Hepatocyte (in vitro differentiated cells): ENCODE data around the gene IFNL3. TPM values are rescaled to one million over a fixed set of nuclear protein-coding genes. Genes with fewer than 3 reads are reported as not detected.

Source experiments
- DNase-seq: peaks from one replicate; pipeline ENCODE4 v3.0.0-alpha.2; 2016; ENCODE audit warnings: low spot score
- H2AFZ ChIP-seq: fragments of 200-600 bp; sonication (generic); 2 replicates; pipeline ENCODE4 v1.6.0; 2016; ENCODE audit warnings: antibody characterized with exemption, mild to moderate bottlenecking
- H3K27ac ChIP-seq: fragments of 200-600 bp; sonication (generic); 2 replicates; pipeline ENCODE4 v1.5.1; 2016; ENCODE audit warnings: mild to moderate bottlenecking
- H3K27me3 ChIP-seq: fragments of 200-600 bp; sonication (generic); 2 replicates; pipeline ENCODE4 v1.6.1; 2016
- H3K36me3 ChIP-seq: fragments of 200-600 bp; sonication (generic); replicated peaks from 2 replicates; pipeline ENCODE4 v1.5.1; 2016; ENCODE audit warnings: low read depth; ENCODE audit not compliant: insufficient read depth
- H3K4me1 ChIP-seq: fragments of 200-600 bp; sonication (generic); 2 replicates; pipeline ENCODE4 v1.5.1; 2016; ENCODE audit warnings: mild to moderate bottlenecking, moderate library complexity; ENCODE audit not compliant: insufficient read depth
- H3K4me2 ChIP-seq: fragments of 200-600 bp; sonication (generic); 2 replicates; pipeline ENCODE4 v1.6.0; 2016
- H3K4me3 ChIP-seq: fragments of 200-600 bp; sonication (generic); 2 replicates; pipeline ENCODE4 v1.5.1; 2016; ENCODE audit warnings: mild to moderate bottlenecking
- H3K79me2 ChIP-seq: fragments of 200-600 bp; sonication (generic); 2 replicates; pipeline ENCODE4 v1.6.0; 2017; ENCODE audit warnings: mild to moderate bottlenecking
- H3K9me2 ChIP-seq: fragments of 200-600 bp; sonication (generic); replicated peaks from 2 replicates; pipeline ENCODE4 v1.6.0; 2017; ENCODE audit warnings: mild to moderate bottlenecking; ENCODE audit not compliant: insufficient read depth
- H3K9me3 ChIP-seq: fragments of 200-600 bp; sonication (generic); 2 replicates; pipeline ENCODE4 v1.5.1; 2016; ENCODE audit warnings: low read depth, mild to moderate bottlenecking
- H4K20me1 ChIP-seq: fragments of 200-600 bp; sonication (generic); 2 replicates; pipeline ENCODE4 v1.6.0; 2016; ENCODE audit warnings: mild to moderate bottlenecking; ENCODE audit not compliant: insufficient read depth, poor library complexity, severe bottlenecking
- EZH2 ChIP-seq: fragments of 200-600 bp; sonication (generic); IDR thresholded peaks from 2 replicates; pipeline ENCODE4 v1.6.1; 2016; ENCODE audit warnings: antibody characterized with exemption, mild to moderate bottlenecking, borderline replicate concordance
- EZH2phosphoT487 ChIP-seq: fragments of 200-600 bp; sonication (generic); IDR thresholded peaks from one replicate; pipeline ENCODE4 v1.6.1; 2018; ENCODE audit warnings: antibody characterized with exemption, mild to moderate bottlenecking, low read depth, moderate library complexity; ENCODE audit not compliant: unreplicated experiment, severe bottlenecking
- WGBS: methylation state at CpG from one replicate; pipeline ENCODE4 v1.1.6; 2016; ENCODE audit warnings: low lambda C conversion rate; ENCODE audit errors: missing lambda C conversion rate; 5-methylcytosine and 5-hydroxymethylcytosine counted together
- polyA plus RNA-seq: library from polyadenylated mRNA; unstranded; fragments of >200 nt; fragmentation: Nextera tagmentation; extraction: Ambion mirVana; gene quantifications from 2 replicates; pipeline ENCODE4 v1.2.1, GENCODE V29; 2016
- total RNA-seq: library from RNA; depleted of rRNA; stranded (reverse); fragments of >200 nt; gene quantifications from 2 replicates; pipeline ENCODE4 v1.2.3, GENCODE V29; 2014
- TF ChIP-seq, protein P1 (sequence below): fragments of 200-600 bp; sonication (generic); IDR thresholded peaks from 2 replicates; pipeline ENCODE4 v1.5.1; 2016; ENCODE audit warnings: antibody characterized with exemption, mild to moderate bottlenecking; ENCODE audit not compliant: poor library complexity

IFNL3 gene
- total and polyA plus RNA-seq, 2 experiments from 2014 or later: not detected

DNA sequence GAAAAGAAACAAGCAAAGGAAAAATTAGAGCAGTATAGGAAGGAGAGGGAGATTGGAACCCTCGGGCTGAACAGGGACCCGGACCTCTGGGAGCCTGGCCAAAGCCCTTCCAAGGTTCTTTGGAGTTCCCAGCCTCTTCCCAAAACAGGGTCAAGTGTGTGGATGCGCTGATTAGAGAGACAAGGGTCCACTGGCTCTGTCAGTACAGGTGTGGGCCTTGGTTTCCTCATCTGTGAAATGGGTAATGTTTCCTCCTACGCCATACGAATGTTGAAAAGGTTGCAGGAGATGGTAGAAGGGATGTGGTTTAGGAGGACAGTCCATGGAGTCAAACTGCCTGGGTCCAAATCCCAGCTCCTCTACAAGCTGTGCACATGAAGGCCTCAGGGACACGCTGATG lies 38.7 kb downstream of the IFNL3 start:
- Histone ChIP-seq H3K4me3 (no peak overlapping the region), H3K79me2 (no peaks in the 10 kb centered on the region), H3K4me1 (no peaks in the 10 kb centered on the region), H3K27me3 (no peaks in the 10 kb centered on the region), H3K9me2 (no peaks in the 10 kb centered on the region), H3K36me3 (no peaks in the 10 kb centered on the region), H4K20me1 (no peaks in the 10 kb centered on the region), H2AFZ (no peak overlapping the region), H3K27ac (no peak overlapping the region), H3K4me2 (no peak overlapping the region), H3K9me3 (no peaks in the 10 kb centered on the region)
- no peak for TF ChIP-seq EZH2
- no peak for TF ChIP-seq EZH2phosphoT487
- TF ChIP-seq, protein P1, sequence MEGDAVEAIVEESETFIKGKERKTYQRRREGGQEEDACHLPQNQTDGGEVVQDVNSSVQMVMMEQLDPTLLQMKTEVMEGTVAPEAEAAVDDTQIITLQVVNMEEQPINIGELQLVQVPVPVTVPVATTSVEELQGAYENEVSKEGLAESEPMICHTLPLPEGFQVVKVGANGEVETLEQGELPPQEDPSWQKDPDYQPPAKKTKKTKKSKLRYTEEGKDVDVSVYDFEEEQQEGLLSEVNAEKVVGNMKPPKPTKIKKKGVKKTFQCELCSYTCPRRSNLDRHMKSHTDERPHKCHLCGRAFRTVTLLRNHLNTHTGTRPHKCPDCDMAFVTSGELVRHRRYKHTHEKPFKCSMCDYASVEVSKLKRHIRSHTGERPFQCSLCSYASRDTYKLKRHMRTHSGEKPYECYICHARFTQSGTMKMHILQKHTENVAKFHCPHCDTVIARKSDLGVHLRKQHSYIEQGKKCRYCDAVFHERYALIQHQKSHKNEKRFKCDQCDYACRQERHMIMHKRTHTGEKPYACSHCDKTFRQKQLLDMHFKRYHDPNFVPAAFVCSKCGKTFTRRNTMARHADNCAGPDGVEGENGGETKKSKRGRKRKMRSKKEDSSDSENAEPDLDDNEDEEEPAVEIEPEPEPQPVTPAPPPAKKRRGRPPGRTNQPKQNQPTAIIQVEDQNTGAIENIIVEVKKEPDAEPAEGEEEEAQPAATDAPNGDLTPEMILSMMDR: no peak
- 92% methylated on average over 6 of the region's 6 CpGs for WGBS
- DNase-seq: no peak

DNA sequence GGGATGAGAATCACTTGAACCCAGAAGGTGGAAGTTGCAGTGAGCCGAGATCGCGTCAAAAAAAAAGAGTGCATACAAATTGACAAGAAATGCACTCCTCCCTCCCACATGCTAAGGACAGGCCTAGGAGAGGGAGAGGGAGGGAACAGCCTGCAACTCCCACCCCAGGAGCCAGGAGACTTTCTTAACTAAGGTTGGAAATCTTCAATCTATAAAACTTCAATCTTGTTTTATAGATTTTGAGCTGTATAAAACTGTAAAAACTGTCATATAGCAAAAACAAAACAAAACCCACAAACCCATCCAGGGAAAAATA lies 39.4 kb downstream of the IFNL3 start:
- Histone ChIP-seq H3K27me3 (no peaks in the 10 kb centered on the region), H3K4me3 (no peak overlapping the region), H3K4me1 (no peaks in the 10 kb centered on the region), H3K9me2 (no peaks in the 10 kb centered on the region), H3K9me3 (no peaks in the 10 kb centered on the region), H3K27ac (peak overlapping the region; percentile 20), H3K79me2 (no peaks in the 10 kb centered on the region), H3K36me3 (no peaks in the 10 kb centered on the region), H4K20me1 (no peaks in the 10 kb centered on the region), H3K4me2 (no peak overlapping the region), H2AFZ (no peak overlapping the region)
- no peak for TF ChIP-seq EZH2phosphoT487
- TF ChIP-seq, protein P1: no peak
- no peak for TF ChIP-seq EZH2
- 80% methylated on average over 3 of the region's 3 CpGs for WGBS
- DNase-seq: no peak

DNA sequence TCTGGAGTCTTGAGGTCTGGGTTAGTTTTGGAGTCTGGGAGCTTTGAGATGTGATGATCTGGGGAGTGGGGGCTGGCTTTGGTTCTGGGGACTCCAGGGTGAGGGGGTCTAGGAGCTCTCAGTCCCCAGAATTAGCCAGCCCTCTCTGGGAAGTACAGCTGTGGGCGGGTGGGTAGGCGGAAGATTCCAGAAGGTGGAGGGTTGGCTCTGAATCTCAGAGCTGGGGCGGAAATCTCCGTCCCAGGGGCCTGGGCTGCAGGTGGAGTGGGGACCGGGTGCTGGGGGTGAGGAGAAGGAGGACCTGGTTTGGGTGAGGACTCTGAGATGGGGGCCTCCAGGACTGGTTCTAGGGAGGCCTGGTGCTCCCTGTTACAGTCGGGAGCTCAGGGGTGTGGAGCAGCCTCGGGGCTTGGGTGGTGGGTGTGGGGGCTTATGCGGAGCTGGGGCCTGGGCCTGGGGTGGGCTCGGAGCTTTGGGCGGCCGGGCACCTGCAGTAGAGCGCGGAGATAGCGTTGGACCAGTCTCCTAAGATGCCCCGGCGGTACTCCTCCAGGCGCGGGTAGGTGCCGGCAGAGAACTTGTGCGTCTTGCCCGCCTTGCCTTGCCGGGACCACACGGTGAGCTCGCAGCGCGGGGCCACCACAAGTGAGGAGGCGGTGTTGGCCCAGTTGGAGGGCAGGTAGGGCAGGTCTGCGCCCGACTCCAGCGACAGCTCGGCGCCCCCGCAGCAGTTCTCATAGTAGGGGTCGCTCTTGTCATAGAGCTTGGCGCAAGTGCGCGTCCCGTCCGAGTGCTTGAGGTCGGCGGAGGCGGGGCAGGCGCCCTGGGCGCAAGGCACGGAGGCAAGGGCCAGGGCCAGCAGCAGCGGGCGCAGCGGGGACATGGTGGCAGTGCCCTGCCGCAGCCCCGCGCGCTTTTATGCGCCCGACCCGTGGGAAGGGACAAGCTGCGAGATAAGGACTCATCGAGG lies 41.1 kb downstream of the IFNL3 start, which contains the start of gene SYCN:
TSS of gene SYCN (minus strand) at position 892 of the 970 bp plus-strand sequence. CDS start at position 883, 9 bp downstream.
- H3K4me1 ChIP-seq: no peaks in the 10 kb centered on the region
- TF ChIP-seq, protein P1: no peak
- TF ChIP-seq EZH2: no peak
- H3K36me3 ChIP-seq: no peaks in the 10 kb centered on the region
- no peak within 1 kb of the TSS for H2AFZ ChIP-seq
- H3K4me2 ChIP-seq: no peak within 1 kb of the TSS
- H4K20me1 ChIP-seq: no peaks in the 10 kb centered on the region
- no peak for DNase-seq
- WGBS: 86% methylated on average over 46 of the region's 57 CpGs
- H3K27ac ChIP-seq: peak within 1 kb of the TSS; percentile 23
- no peaks in the 10 kb centered on the region for H3K79me2 ChIP-seq
- no peaks in the 10 kb centered on the region for H3K9me2 ChIP-seq
- H3K27me3 ChIP-seq: no peaks in the 10 kb centered on the region
- H3K9me3 ChIP-seq: no peaks in the 10 kb centered on the region
- H3K4me3 ChIP-seq: no peak within 1 kb of the TSS
